OCI-LY7 (cell line): Measurements from ENCODE around the gene PRSS1.

ENCODE experiments used
- EZH2phosphoT487 ChIP-seq: fragments of 200-600 bp; sonication (generic); IDR thresholded peaks from 2 replicates; pipeline ENCODE4 v1.6.1; 2018; ENCODE audit warnings: low read depth, borderline replicate concordance, mild to moderate bottlenecking, mixed run types, antibody characterized with exemption, low read length, moderate library complexity, mixed read lengths
- TF ChIP-seq, protein P1 (sequence below): fragments of 200-600 bp; sonication (generic); conservative IDR thresholded peaks from 2 replicates; pipeline ENCODE4 v1.5.1; 2014; ENCODE audit warnings: mild to moderate bottlenecking, antibody characterized with exemption, low read length, moderate library complexity, mixed read lengths

DNA sequence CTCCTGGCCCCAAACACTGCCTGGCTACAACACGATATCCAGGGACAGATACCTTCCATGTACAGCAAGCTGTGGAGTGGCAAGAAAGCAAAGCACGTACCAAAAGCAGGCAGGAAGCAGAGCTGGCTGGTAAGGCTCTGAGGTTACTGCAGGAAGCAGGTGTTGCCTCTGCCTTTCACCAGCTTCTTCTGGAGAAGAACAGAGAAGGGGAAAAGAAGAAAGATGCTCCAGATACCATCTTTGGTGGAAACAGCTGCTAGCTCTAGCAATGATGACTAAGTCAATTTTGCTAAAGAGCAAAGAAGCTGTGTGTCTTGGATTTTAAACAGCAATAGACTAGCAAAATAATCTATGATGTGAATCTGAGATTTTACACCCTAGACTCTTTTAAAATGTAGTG lies 34.9 kb upstream of the PRSS1 start:
- TF ChIP-seq, protein P1, sequence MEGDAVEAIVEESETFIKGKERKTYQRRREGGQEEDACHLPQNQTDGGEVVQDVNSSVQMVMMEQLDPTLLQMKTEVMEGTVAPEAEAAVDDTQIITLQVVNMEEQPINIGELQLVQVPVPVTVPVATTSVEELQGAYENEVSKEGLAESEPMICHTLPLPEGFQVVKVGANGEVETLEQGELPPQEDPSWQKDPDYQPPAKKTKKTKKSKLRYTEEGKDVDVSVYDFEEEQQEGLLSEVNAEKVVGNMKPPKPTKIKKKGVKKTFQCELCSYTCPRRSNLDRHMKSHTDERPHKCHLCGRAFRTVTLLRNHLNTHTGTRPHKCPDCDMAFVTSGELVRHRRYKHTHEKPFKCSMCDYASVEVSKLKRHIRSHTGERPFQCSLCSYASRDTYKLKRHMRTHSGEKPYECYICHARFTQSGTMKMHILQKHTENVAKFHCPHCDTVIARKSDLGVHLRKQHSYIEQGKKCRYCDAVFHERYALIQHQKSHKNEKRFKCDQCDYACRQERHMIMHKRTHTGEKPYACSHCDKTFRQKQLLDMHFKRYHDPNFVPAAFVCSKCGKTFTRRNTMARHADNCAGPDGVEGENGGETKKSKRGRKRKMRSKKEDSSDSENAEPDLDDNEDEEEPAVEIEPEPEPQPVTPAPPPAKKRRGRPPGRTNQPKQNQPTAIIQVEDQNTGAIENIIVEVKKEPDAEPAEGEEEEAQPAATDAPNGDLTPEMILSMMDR, result no peak
- no peak for TF ChIP-seq EZH2phosphoT487
